ENCODE results near the gene PDXK. TPM values are rescaled to one million over a fixed set of nuclear protein-coding genes. Genes with fewer than 3 reads are reported as not detected.

PDXK gene
- total and polyA plus RNA-seq, 10 of the 15 experiments (the other 5 are each of a cell fraction or from before 2014, with no cell fraction given), result 3.7 to 141 (median 60.0) TPM

DNA sequence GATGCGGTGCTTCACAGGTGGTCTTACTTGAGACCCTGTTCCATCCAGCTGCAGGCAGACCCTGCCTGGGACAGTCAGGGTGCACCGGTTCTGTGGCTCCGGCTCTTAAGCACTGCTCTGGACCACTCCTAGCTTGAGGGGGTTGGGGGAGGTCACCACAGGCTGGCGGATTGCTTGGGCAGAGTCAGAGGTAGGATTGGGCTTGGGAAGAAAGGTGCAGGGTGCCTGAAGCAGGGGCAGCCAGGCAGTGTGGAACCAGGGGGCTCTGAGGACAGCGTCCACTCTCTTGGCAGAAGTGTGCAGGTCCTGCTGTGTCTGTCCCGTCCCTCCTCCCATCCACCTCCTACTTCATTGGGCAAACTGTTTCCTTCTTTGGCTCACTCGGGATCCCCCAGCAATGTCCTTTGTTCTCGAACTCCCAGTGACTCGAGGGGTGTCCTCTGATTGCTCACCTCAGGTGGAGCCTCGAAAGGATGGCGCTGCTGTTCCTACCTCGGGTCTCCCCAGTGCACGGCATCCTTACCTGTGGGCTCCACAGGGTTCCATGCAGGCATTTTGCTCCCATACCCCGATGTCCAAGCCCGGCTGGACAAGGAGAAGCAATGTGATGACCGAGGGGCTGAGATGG lies 1.7 kb downstream of the PDXK start:
- ChIA-PET CTCF (interaction anchor here (1.1 to 1.6 kb wide), 2 partner anchors 18 to 1185 kb away, joined by 3 to 4 read pairs; no protein-coding TSS in a partner anchor), SMC1A (ENCODE audit: uncharacterized antibody, unreplicated experiment) (interaction anchor here (0.6 to 1.0 kb wide), 2 partner anchors 10 to 364 kb away, joined by 3 to 4 read pairs; no protein-coding TSS in a partner anchor), POLR2A (interaction anchor here (0.6 to 1.6 kb wide), 3 partner anchors 16 to 58 kb away, joined by 3 to 4 read pairs (median 4); no protein-coding TSS in a partner anchor), RAD21 (ENCODE audit: unreplicated experiment) (interaction anchor here (0.6 to 1.6 kb wide), 2 partner anchors 8 to 1207 kb away, joined by 4 to 8 read pairs; no protein-coding TSS in a partner anchor)
- WGBS (ENCODE audit: insufficient coverage, insufficient replicate concordance, low lambda C conversion rate, missing lambda C conversion rate), result 90% methylated on average over 16 of the region's 16 CpGs
- no peak for TF ChIP-seq TCF3 (IDR thresholded peaks at IDR 0.05; ENCODE audit: borderline replicate concordance, insufficient read depth, low read depth, low read length)
- TF ChIP-seq MEF2B (IDR thresholded peaks at IDR 0.05; ENCODE audit: partially characterized antibody, poor library complexity, severe bottlenecking), result no peak
- TF ChIP-seq POLR2AphosphoS2 (IDR thresholded peaks at IDR 0.05; ENCODE audit: low read depth, low read length), result no peak
- TF ChIP-seq, protein P1, sequence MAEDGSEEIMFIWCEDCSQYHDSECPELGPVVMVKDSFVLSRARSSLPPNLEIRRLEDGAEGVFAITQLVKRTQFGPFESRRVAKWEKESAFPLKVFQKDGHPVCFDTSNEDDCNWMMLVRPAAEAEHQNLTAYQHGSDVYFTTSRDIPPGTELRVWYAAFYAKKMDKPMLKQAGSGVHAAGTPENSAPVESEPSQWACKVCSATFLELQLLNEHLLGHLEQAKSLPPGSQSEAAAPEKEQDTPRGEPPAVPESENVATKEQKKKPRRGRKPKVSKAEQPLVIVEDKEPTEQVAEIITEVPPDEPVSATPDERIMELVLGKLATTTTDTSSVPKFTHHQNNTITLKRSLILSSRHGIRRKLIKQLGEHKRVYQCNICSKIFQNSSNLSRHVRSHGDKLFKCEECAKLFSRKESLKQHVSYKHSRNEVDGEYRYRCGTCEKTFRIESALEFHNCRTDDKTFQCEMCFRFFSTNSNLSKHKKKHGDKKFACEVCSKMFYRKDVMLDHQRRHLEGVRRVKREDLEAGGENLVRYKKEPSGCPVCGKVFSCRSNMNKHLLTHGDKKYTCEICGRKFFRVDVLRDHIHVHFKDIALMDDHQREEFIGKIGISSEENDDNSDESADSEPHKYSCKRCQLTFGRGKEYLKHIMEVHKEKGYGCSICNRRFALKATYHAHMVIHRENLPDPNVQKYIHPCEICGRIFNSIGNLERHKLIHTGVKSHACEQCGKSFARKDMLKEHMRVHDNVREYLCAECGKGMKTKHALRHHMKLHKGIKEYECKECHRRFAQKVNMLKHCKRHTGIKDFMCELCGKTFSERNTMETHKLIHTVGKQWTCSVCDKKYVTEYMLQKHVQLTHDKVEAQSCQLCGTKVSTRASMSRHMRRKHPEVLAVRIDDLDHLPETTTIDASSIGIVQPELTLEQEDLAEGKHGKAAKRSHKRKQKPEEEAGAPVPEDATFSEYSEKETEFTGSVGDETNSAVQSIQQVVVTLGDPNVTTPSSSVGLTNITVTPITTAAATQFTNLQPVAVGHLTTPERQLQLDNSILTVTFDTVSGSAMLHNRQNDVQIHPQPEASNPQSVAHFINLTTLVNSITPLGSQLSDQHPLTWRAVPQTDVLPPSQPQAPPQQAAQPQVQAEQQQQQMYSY (CRISPR knock-in tag; IDR thresholded peaks at IDR 0.05), result no peak
- TF ChIP-seq BCL11A (IDR thresholded peaks at IDR 0.05; ENCODE audit: low read depth, low read length), result no peak
- TF ChIP-seq ASH2L (IDR thresholded peaks at IDR 0.05; ENCODE audit: borderline replicate concordance, low read depth), result no peak
- no peak for TF ChIP-seq BHLHE40 (IDR thresholded peaks at IDR 0.05; ENCODE audit: borderline replicate concordance in 1 of 2, low read depth in 2 of 2, low read length in 1 of 2)
- TF ChIP-seq IRF5 (IDR thresholded peaks at IDR 0.05; ENCODE audit: borderline replicate concordance), result no peak
- no peak for TF ChIP-seq SIX5 (IDR thresholded peaks at IDR 0.05; ENCODE audit: low read depth, low read length, severe bottlenecking)
- TF ChIP-seq HDAC2 (IDR thresholded peaks at IDR 0.05), result no peak
- no peak for TF ChIP-seq STAT3 (IDR thresholded peaks at IDR 0.05; ENCODE audit: low read depth, low read length)
- TF ChIP-seq SPI1 (IDR thresholded peaks at IDR 0.05; ENCODE audit: borderline replicate concordance, insufficient read depth, low read depth, low read length), result no peak
- TF ChIP-seq TCF12 (IDR thresholded peaks at IDR 0.05; ENCODE audit: low read depth, low read length), result no peak
- TF ChIP-seq CBFB (IDR thresholded peaks at IDR 0.05; ENCODE audit: low read depth), result no peak
- TF ChIP-seq NRF1 (conservative IDR thresholded peaks at IDR 0.05; ENCODE audit: low read depth, low read length), result no peak
- no peak for TF ChIP-seq DPF2 (IDR thresholded peaks at IDR 0.05)
- TF ChIP-seq HCFC1 (IDR thresholded peaks at IDR 0.05; ENCODE audit: low read length), result no peak
- TF ChIP-seq, protein P2, sequence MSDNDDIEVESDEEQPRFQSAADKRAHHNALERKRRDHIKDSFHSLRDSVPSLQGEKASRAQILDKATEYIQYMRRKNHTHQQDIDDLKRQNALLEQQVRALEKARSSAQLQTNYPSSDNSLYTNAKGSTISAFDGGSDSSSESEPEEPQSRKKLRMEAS (IDR thresholded peaks at IDR 0.05; ENCODE audit: low read depth, low read length), result no peak
- Histone ChIP-seq H3K4me3 (peak overlapping the region; percentile 88), H3K4me1 (ENCODE audit: control insufficient read depth, insufficient read depth, low read length) (peaks cover 61% of the 10 kb centered on the region), H3K4me2 (ENCODE audit: control insufficient read depth, insufficient read depth) (peak overlapping the region; percentile 99), H3K79me2 (ENCODE audit: control insufficient read depth, insufficient read depth, low read length) (peaks cover 53% of the 10 kb centered on the region), H2AFZ (ENCODE audit: control insufficient read depth, low read depth, low read length) (no peak overlapping the region), H3K27me3 (replicated peaks in 1 of 2; ENCODE audit: control insufficient read depth in 2 of 2, insufficient read depth in 2 of 2, low read length in 1 of 2) (no peaks in the 10 kb centered on the region), H4K20me1 (ENCODE audit: control insufficient read depth, insufficient read depth) (peaks cover 11% of the 10 kb centered on the region), H3K9ac (ENCODE audit: control insufficient read depth, insufficient read depth, low read length) (peak overlapping the region; percentile 87), H3K27ac (ENCODE audit: control insufficient read depth, insufficient read depth) (no peak overlapping the region), H3K9me3 (replicated peaks; ENCODE audit: control insufficient read depth, insufficient read depth, low read length) (no peaks in the 10 kb centered on the region), H3K36me3 (ENCODE audit: control insufficient read depth in 2 of 2, insufficient read depth in 2 of 2, low read length in 1 of 2) (peaks cover 4 to 6% of the 10 kb centered on the region in 2 experiments; a peak in 3 of 4 replicates)
- DNase-seq (ENCODE audit: low read depth, low spot score), result no peak
- intact Hi-C loops (cut with micrococcal nuclease; ENCODE audit: unreplicated experiment), result no loop called here
- no peak for FAIRE-seq
- in situ Hi-C loops (cut with MboI), result no loop called here
- no peak for ATAC-seq
- BruUV-seq (replicated peaks), result no TSS peak

Measured in GM12878 (cell line).